ENCODE results near the gene LMNTD2. TPM values are rescaled to one million over a fixed set of nuclear protein-coding genes. Genes with fewer than 3 reads are reported as not detected.

The LMNTD2 gene
- total RNA-seq, 4 donors from 2014 or later, result 6.6 to 32.9 (median 14.1) TPM

- peaks cover 0 to 33% (median 26%) of the 10 kb centered on the region in 4 donors for H3K4me1 ChIP-seq
- TF ChIP-seq CTCF (IDR thresholded peaks at IDR 0.05) (peak in 1 of 6 experiments; percentile 2), POLR2A (IDR thresholded peaks at IDR 0.05) (peak; percentile 60 to 80)
These were observed 24.8 kb downstream of the LMNTD2 start, which contains the start of gene HRAS for GRCh38 chr11:535519-536454. HRAS (minus strand) TSS chr11:535576.

GRCh38 chr11:535210-535518 is 25.4 kb downstream of the LMNTD2 start:
- no peak for DNase-seq
- no peaks in the 10 kb centered on the region for H3K27me3 ChIP-seq
- H3K4me1 ChIP-seq, result peaks cover 0 to 33% (median 26%) of the 10 kb centered on the region in 4 donors
- H3K9me3 ChIP-seq, result no peaks in the 10 kb centered on the region
- peak overlapping the region; percentile 56 to 93 (median 70) for H3K4me3 ChIP-seq
- TF ChIP-seq POLR2A (IDR thresholded peaks at IDR 0.05), result no peak
- TF ChIP-seq CTCF (IDR thresholded peaks at IDR 0.05), result peak in 1 of 6 experiments; percentile 15
- H3K27ac ChIP-seq, result peak overlapping the region; percentile 64 to 98 (median 74)
- H3K36me3 ChIP-seq, result peaks cover 0 to 26% (median 0%) of the 10 kb centered on the region in 3 donors

More at GRCh38 chr11:535519-536454, 24.8 kb downstream of the LMNTD2 start, which contains the start of gene HRAS:
- H3K36me3 ChIP-seq, result peaks cover 0 to 26% (median 0%) of the 10 kb centered on the region in 3 donors
- DNase-seq, result peak; percentile 97
- H3K27me3 ChIP-seq, result no peaks in the 10 kb centered on the region
- peak within 1 kb of the TSS; percentile 56 to 93 (median 70) for H3K4me3 ChIP-seq
- H3K9me3 ChIP-seq, result no peaks in the 10 kb centered on the region
- H3K27ac ChIP-seq, result peak within 1 kb of the TSS; percentile 81 to 98 (median 86)

- DNase-seq, result peak in 2 of 3 donors; percentile 59 to 71
- H3K36me3 ChIP-seq, result peaks cover 0 to 26% (median 0%) of the 10 kb centered on the region in 3 donors
- peak in 1 of 6 experiments; percentile 23 for TF ChIP-seq CTCF (IDR thresholded peaks at IDR 0.05)
- TF ChIP-seq POLR2A (IDR thresholded peaks at IDR 0.05), result no peak
- H3K9me3 ChIP-seq, result no peaks in the 10 kb centered on the region
- no peaks in the 10 kb centered on the region for H3K27me3 ChIP-seq
- peak overlapping the region; percentile 56 to 93 (median 70) for H3K4me3 ChIP-seq
- peak overlapping the region; percentile 64 to 98 (median 74) for H3K27ac ChIP-seq
- H3K4me1 ChIP-seq, result peaks cover 0 to 33% (median 26%) of the 10 kb centered on the region in 4 donors
These were observed 25.9 kb downstream of the LMNTD2 start for GRCh38 chr11:534396-535209.

- no peak for TF ChIP-seq CTCF (IDR thresholded peaks at IDR 0.05)
- TF ChIP-seq POLR2A (IDR thresholded peaks at IDR 0.05), result no peak
- H3K36me3 ChIP-seq, result peaks cover 0 to 26% (median 0%) of the 10 kb centered on the region in 3 donors
- H3K9me3 ChIP-seq, result no peaks in the 10 kb centered on the region
- no peak overlapping the region for H3K27ac ChIP-seq
- H3K4me3 ChIP-seq, result peak overlapping the region in 3 of 4 donors; percentile 67 to 93 (median 73)
- peak in 2 of 3 donors; percentile 48 to 49 for DNase-seq
- no peaks in the 10 kb centered on the region for H3K27me3 ChIP-seq
- peaks cover 0 to 33% (median 26%) of the 10 kb centered on the region in 4 donors for H3K4me1 ChIP-seq
These were observed 26.7 kb downstream of the LMNTD2 start for GRCh38 chr11:533586-534395.
